Trophoblast cell (in vitro differentiated cells and primary cell): ENCODE results near the gene DMGDH.

Experiments
- DNase-seq, 2 donors: peaks; one replicate each; pipeline ENCODE4 v3.0.0-alpha.2; 2016
- H2AFZ ChIP-seq: 2 replicates; pipeline ENCODE4 v1.6.1; 2013; ENCODE audit warnings: low read length, moderate library complexity, mild to moderate bottlenecking; ENCODE audit not compliant: insufficient read depth, poor library complexity
- H2AK5ac ChIP-seq: 2 replicates; pipeline ENCODE4 v1.6.1; 2013; ENCODE audit warnings: mild to moderate bottlenecking, low read length
- H2BK120ac ChIP-seq: 2 replicates; pipeline ENCODE4 v1.6.1; 2013; ENCODE audit warnings: low read length, mild to moderate bottlenecking, moderate library complexity; ENCODE audit not compliant: insufficient read depth, poor library complexity
- H2BK12ac ChIP-seq: 2 replicates; pipeline ENCODE4 v1.6.1; 2013; ENCODE audit warnings: mild to moderate bottlenecking, low read length, moderate library complexity
- H2BK5ac ChIP-seq: 2 replicates; pipeline ENCODE4 v1.6.1; 2013; ENCODE audit warnings: low read length, low read depth, moderate library complexity, mild to moderate bottlenecking; ENCODE audit not compliant: poor library complexity
- H3K14ac ChIP-seq: 2 replicates; pipeline ENCODE4 v1.6.1; 2013; ENCODE audit warnings: mild to moderate bottlenecking, low read length
- H3K18ac ChIP-seq: 2 replicates; pipeline ENCODE4 v1.6.1; 2013; ENCODE audit warnings: mild to moderate bottlenecking, low read length
- H3K23ac ChIP-seq: 2 replicates; pipeline ENCODE4 v1.6.1; 2013; ENCODE audit warnings: low read length
- H3K27ac ChIP-seq: 2 replicates; pipeline ENCODE4 v1.5.1; 2013; ENCODE audit warnings: low read depth, mild to moderate bottlenecking, inconsistent platforms, low read length, moderate library complexity
- H3K27me3 ChIP-seq: 2 replicates; pipeline ENCODE4 v1.6.1; 2013; ENCODE audit warnings: inconsistent platforms, mild to moderate bottlenecking, low read length, moderate library complexity; ENCODE audit not compliant: insufficient read depth
- H3K36me3 ChIP-seq, 2 experiments: 1 replicate in 1 of 2; 2 replicates in 1 of 2; pipeline ENCODE4 v1.6.1; 2013; ENCODE audit warnings: low read length in 2 of 2, mild to moderate bottlenecking in 2 of 2, moderate library complexity in 1 of 2; ENCODE audit not compliant: insufficient read depth in 2 of 2, control insufficient read depth in 1 of 2
- H3K4ac ChIP-seq: 2 replicates; pipeline ENCODE4 v1.6.1; 2013; ENCODE audit warnings: low read depth, mild to moderate bottlenecking, low read length, moderate library complexity
- H3K4me1 ChIP-seq, 2 experiments: 1 replicate in 1 of 2; 2 replicates in 1 of 2; pipeline ENCODE4 v1.6.1; 2013; ENCODE audit warnings: low read length in 2 of 2, mild to moderate bottlenecking in 2 of 2, moderate library complexity in 1 of 2; ENCODE audit not compliant: insufficient read depth in 2 of 2, control insufficient read depth in 1 of 2
- H3K4me2 ChIP-seq: 2 replicates; pipeline ENCODE4 v1.6.1; 2013; ENCODE audit warnings: inconsistent platforms, mild to moderate bottlenecking, low read length, moderate library complexity
- H3K4me3 ChIP-seq: 2 replicates; pipeline ENCODE4 v1.5.1; 2013; ENCODE audit warnings: mild to moderate bottlenecking, low read depth, low read length, inconsistent platforms
- H3K79me1 ChIP-seq: one replicate; pipeline ENCODE4 v1.6.1; 2013; ENCODE audit warnings: low read length
- H3K79me2 ChIP-seq: 2 replicates; pipeline ENCODE4 v1.6.1; 2013; ENCODE audit warnings: low read length, mild to moderate bottlenecking; ENCODE audit not compliant: control insufficient read depth, insufficient read depth, poor library complexity
- H3K9ac ChIP-seq: 2 replicates; pipeline ENCODE4 v1.6.1; 2013; ENCODE audit warnings: mild to moderate bottlenecking, low read length
- H3K9me3 ChIP-seq: 2 replicates; pipeline ENCODE4 v1.6.1; 2013; ENCODE audit warnings: low read depth, mild to moderate bottlenecking, control low read depth, inconsistent platforms, low read length; ENCODE audit not compliant: insufficient read depth
- H4K12ac ChIP-seq: 2 replicates; pipeline ENCODE4 v1.6.1; 2013; ENCODE audit warnings: low read depth, mild to moderate bottlenecking, low read length, moderate library complexity
- H4K8ac ChIP-seq: 2 replicates; pipeline ENCODE4 v1.6.1; 2013; ENCODE audit warnings: low read depth, mild to moderate bottlenecking, low read length, moderate library complexity
- H4K91ac ChIP-seq: one replicate; pipeline ENCODE4 v1.6.1; 2013; ENCODE audit warnings: low read depth, mild to moderate bottlenecking, low read length, moderate library complexity
- WGBS: extraction: QIAGEN DNeasy Blood & Tissue Kit; methylation state at CpG from one replicate; pipeline ENCODE4 v1.1.7; 2013; ENCODE audit warnings: missing lambda C conversion rate; ENCODE audit not compliant: insufficient read length, insufficient coverage; ENCODE audit errors: extremely low coverage; 5-methylcytosine and 5-hydroxymethylcytosine counted together

The DMGDH gene

GRCh38 chr5:79109527-79110492 is 40.3 kb upstream of the DMGDH start:
- no peak overlapping the region for H2BK120ac ChIP-seq
- H3K4ac ChIP-seq: no peak overlapping the region
- H3K9me3 ChIP-seq: peaks cover 5% of the 10 kb centered on the region
- H3K79me2 ChIP-seq: no peaks in the 10 kb centered on the region
- H3K36me3 ChIP-seq: no peaks in the 10 kb centered on the region
- no peak overlapping the region for H2AK5ac ChIP-seq
- no peak overlapping the region for H3K23ac ChIP-seq
- DNase-seq: peak; percentile 30 to 53
- H3K27me3 ChIP-seq: peaks cover 21% of the 10 kb centered on the region
- H3K4me2 ChIP-seq: no peak overlapping the region
- H3K4me1 ChIP-seq: peaks cover 0 to 6% of the 10 kb centered on the region in 2 experiments
- no peak overlapping the region for H3K4me3 ChIP-seq
- H3K79me1 ChIP-seq: no peaks in the 10 kb centered on the region
- no peak overlapping the region for H2BK12ac ChIP-seq
- no peak overlapping the region for H3K27ac ChIP-seq
- H2BK5ac ChIP-seq: no peak overlapping the region
- H4K12ac ChIP-seq: no peak overlapping the region
- no peak overlapping the region for H4K8ac ChIP-seq
- no peak overlapping the region for H2AFZ ChIP-seq
- no peak overlapping the region for H3K18ac ChIP-seq
- no CpG with 5 or more reads among the region's 15 CpGs for WGBS
- no peak overlapping the region for H3K14ac ChIP-seq
- H3K9ac ChIP-seq: no peak overlapping the region
- H4K91ac ChIP-seq: no peak overlapping the region

GRCh38 chr5:79108792-79109191 is 39.3 kb upstream of the DMGDH start:
- no peak overlapping the region for H3K23ac ChIP-seq
- H3K4me3 ChIP-seq: no peak overlapping the region
- H3K4me2 ChIP-seq: no peak overlapping the region
- H2BK5ac ChIP-seq: no peak overlapping the region
- no peak overlapping the region for H4K8ac ChIP-seq
- DNase-seq: no peak
- H3K79me2 ChIP-seq: no peaks in the 10 kb centered on the region
- H3K9me3 ChIP-seq: peaks cover 5% of the 10 kb centered on the region
- H3K4ac ChIP-seq: no peak overlapping the region
- WGBS: no CpG with 5 or more reads among the region's 8 CpGs
- H2AK5ac ChIP-seq: no peak overlapping the region
- H4K12ac ChIP-seq: no peak overlapping the region
- no peak overlapping the region for H3K27ac ChIP-seq
- H3K14ac ChIP-seq: no peak overlapping the region
- H3K18ac ChIP-seq: no peak overlapping the region
- no peak overlapping the region for H4K91ac ChIP-seq
- no peaks in the 10 kb centered on the region for H3K36me3 ChIP-seq
- H2BK120ac ChIP-seq: no peak overlapping the region
- no peak overlapping the region for H2BK12ac ChIP-seq
- peaks cover 21% of the 10 kb centered on the region for H3K27me3 ChIP-seq
- no peak overlapping the region for H3K9ac ChIP-seq
- no peak overlapping the region for H2AFZ ChIP-seq
- H3K4me1 ChIP-seq: peaks cover 0 to 6% of the 10 kb centered on the region in 2 experiments
- H3K79me1 ChIP-seq: no peaks in the 10 kb centered on the region

- peaks cover 21% of the 10 kb centered on the region for H3K27me3 ChIP-seq
- H3K4ac ChIP-seq: no peak overlapping the region
- no peaks in the 10 kb centered on the region for H3K36me3 ChIP-seq
- no peak overlapping the region for H3K14ac ChIP-seq
- no peak overlapping the region for H2BK120ac ChIP-seq
- no peak overlapping the region for H3K23ac ChIP-seq
- no peak overlapping the region for H2AFZ ChIP-seq
- no peak overlapping the region for H3K27ac ChIP-seq
- H4K91ac ChIP-seq: no peak overlapping the region
- H3K79me2 ChIP-seq: no peaks in the 10 kb centered on the region
- no peak for DNase-seq
- no peak overlapping the region for H3K18ac ChIP-seq
- H3K79me1 ChIP-seq: no peaks in the 10 kb centered on the region
- H3K4me2 ChIP-seq: no peak overlapping the region
- peaks cover 0 to 6% of the 10 kb centered on the region in 2 experiments for H3K4me1 ChIP-seq
- H3K9me3 ChIP-seq: peaks cover 5% of the 10 kb centered on the region
- H2BK12ac ChIP-seq: no peak overlapping the region
- no CpG with 5 or more reads among the region's 3 CpGs for WGBS
- no peak overlapping the region for H2BK5ac ChIP-seq
- H3K9ac ChIP-seq: no peak overlapping the region
- H4K12ac ChIP-seq: no peak overlapping the region
- no peak overlapping the region for H4K8ac ChIP-seq
- H3K4me3 ChIP-seq: no peak overlapping the region
- H2AK5ac ChIP-seq: no peak overlapping the region
Measured at GRCh38 chr5:79108086-79108485, 38.6 kb upstream of the DMGDH start.

- no peak overlapping the region for H2BK5ac ChIP-seq
- no peak overlapping the region for H3K4me3 ChIP-seq
- H2AFZ ChIP-seq: no peak overlapping the region
- H3K4me1 ChIP-seq: peaks cover 0 to 6% of the 10 kb centered on the region in 2 experiments
- H3K27me3 ChIP-seq: peaks cover 12% of the 10 kb centered on the region
- no peaks in the 10 kb centered on the region for H3K79me1 ChIP-seq
- WGBS: no CpG with 5 or more reads among the region's 7 CpGs
- no peak overlapping the region for H2BK12ac ChIP-seq
- no peak overlapping the region for H3K4ac ChIP-seq
- no peaks in the 10 kb centered on the region for H3K79me2 ChIP-seq
- no peak overlapping the region for H4K12ac ChIP-seq
- H3K9ac ChIP-seq: no peak overlapping the region
- no peak overlapping the region for H3K18ac ChIP-seq
- H3K27ac ChIP-seq: no peak overlapping the region
- no peak overlapping the region for H3K4me2 ChIP-seq
- no peak overlapping the region for H3K23ac ChIP-seq
- H2AK5ac ChIP-seq: no peak overlapping the region
- peak in 1 of 2 donors; percentile 17 for DNase-seq
- peaks cover 5% of the 10 kb centered on the region for H3K9me3 ChIP-seq
- H2BK120ac ChIP-seq: no peak overlapping the region
- H4K8ac ChIP-seq: no peak overlapping the region
- H3K36me3 ChIP-seq: no peaks in the 10 kb centered on the region
- H3K14ac ChIP-seq: no peak overlapping the region
- H4K91ac ChIP-seq: no peak overlapping the region
Measured at GRCh38 chr5:79107020-79107796, 37.7 kb upstream of the DMGDH start.
